HPDE6-E6E7 (cell line): ENCODE data around the gene FGGY.
"Not testable (repeated sequence)": the region's sequence is repeated elsewhere in the genome, so short reads cannot be mapped to it uniquely, and the experiment has no call there.

Source experiments
- DNase-seq: peaks from one replicate; pipeline ENCODE4 v3.0.0; 2011; ENCODE audit warnings: missing footprints; ENCODE audit errors: extremely low spot score

Gene FGGY

DNA sequence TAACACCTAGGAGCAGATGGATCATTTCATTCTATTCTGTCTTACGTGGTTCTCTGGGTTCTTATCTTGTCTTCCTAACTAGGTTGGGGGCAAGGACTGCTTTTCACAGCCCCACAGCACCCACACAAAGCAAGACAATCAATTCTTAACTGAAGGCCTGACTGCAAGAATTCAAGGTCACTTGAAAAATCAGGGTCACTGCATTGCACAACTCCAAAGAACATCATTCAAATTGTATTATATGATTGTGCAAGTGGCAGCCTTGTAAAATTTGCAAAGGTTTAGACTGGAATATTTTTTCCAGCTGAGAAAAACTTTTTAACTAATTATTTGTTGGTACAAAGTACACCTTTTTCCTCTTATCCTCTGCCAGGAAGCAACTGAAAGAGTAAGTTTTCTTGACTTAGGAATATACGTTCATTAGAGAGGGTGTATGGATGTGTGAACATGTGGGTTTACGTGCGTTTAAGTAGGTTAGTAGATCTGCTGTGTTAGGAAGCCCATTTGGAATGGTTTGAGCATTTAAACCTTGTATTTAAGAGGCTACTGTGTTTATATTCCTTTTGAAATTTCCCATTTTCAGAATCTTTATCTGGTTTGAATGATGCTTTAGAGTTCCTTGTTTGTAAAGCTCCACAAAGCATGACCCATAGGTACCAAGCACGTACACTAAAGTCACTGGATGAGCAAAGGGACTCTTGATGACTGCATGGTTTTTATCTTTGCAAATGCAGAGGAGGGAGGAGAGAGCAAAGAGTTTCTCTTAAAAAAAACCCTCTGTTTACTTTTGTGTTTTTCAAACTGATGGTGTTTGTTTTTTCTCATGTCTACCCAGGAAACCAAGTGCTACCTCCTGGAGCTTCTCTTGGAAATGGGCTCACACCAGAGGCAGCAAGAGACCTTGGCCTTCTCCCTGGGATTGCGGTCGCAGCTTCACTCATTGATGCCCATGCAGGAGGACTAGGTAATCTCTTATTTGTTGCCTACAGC is 214.9 kb downstream of the FGGY start:
- DNase-seq, result no peak

- no peak for DNase-seq
Measured at GRCh38 chr1:59512702-59513101, 215.8 kb downstream of the FGGY start.

- DNase-seq, result no peak
Measured at GRCh38 chr1:59514061-59514909, 217.4 kb downstream of the FGGY start.

DNA sequence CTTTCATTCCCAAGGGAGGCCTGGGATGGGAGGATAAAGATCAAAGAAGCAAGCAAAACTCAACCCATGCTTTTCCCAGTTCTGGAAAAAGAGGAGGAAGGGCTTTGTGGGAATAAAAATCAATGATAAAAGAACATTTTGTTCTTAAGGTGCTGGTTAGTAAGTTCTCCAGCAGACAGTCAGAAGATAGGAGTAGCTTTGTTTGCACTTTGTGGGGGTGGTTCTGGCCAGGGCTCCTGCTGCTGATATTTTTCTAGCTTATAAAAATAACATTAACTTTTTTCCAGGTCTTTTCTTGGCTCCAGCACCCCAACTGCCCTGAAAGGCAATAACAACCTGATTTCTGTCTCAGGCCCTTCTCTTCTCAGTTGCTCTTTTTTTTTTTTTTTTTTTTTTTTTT is 220.0 kb downstream of the FGGY start:
- no peak for DNase-seq

DNA sequence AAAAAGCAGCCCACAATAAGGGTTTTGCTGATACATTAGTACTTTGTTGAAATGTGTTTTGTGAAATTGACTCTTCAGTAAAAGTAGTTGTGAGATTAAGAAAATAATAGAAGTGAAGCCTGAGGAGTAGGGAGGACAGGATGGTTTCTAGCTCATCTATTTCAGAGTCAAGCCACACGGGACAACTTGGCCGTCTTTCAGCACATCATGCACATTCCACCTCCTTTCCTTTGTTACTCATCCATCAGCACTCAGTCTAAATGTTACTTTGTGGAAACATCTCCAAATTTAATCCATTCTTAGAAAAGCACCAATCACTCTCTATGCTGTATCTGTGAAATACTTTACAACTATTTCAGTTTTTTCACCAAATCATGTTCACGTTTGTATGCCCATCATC is 223.3 kb downstream of the FGGY start:
- DNase-seq, result no peak

GRCh38 chr1:59520827-59521418 is 224.0 kb downstream of the FGGY start:
- no peak for DNase-seq

DNA sequence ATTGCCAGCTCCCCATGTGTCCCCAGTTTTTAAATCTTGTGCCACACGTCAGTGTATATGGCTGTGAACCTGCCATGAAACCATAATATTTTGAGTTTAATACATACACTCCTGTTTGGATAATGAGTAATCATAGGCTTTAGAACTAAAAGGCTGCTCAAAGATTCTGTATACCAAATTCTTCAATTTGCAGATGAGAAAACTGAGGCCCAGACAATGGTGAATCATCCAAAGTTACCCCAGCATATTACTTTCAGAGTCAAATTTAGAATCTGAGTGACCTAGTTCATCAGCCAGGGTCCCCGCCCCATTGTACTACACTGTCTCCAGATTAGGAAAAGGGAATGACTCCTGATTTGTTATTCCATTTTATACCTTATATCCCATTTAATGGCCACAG is 224.6 kb downstream of the FGGY start:
- DNase-seq, result no peak

DNA sequence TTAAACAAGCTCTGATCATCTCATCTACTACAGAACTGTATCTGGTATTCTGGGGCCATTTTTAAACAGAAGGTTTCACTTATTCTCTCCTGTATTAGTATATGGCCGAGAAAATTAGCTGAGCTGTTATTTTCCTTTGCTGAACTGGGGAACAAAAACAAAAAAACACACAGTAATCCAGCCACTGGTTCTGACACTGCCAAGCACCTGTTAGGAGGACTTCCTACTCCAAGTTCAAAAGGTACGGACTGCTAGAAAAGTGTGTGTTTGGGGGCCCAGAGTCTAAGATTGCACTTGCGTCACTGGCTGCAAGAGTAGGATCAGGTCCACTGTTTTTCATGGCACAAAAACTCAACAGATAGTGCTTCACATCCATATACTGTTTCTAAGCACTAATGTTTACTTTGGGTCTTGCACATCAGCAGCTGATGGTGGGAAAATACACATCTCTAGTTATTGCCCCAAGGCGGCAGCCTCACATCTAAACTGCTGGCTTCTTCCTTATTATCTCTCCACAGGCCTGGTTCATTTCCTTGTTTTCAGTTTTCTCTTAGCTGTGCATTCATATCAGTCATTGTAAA is 226.1 kb downstream of the FGGY start:
- no peak for DNase-seq

GRCh38 chr1:59523745-59524450 is 227.0 kb downstream of the FGGY start:
- DNase-seq, result no peak

DNA sequence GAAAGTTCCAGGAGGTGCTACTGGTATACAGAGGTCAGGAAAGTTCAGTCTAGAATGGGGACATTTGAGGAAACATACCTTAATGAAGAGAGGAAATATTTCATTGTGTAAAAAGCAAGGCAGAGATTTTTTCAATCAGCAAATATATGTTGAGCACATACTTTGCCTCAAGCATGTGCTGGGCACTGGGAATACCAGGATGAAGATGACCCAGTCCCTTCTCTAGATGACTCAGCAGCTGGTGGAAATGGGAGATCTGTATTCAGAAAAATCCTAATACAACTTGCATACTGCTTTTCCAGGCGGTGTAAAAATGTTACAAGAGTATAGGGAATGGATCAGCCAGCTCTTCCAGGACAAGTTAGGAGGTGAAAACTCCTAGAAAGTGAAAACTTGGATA is 229.3 kb downstream of the FGGY start:
- DNase-seq, result no peak

- DNase-seq, result no peak
Measured at GRCh38 chr1:59528471-59528870, 231.6 kb downstream of the FGGY start.

- DNase-seq, result no peak
Measured at GRCh38 chr1:59528900-59529299, 232.0 kb downstream of the FGGY start.

- no peak for DNase-seq
Measured at GRCh38 chr1:59530119-59530518, 233.2 kb downstream of the FGGY start.

GRCh38 chr1:59532102-59532501 is 235.2 kb downstream of the FGGY start:
- DNase-seq, result no peak

- not testable (repeated sequence) for DNase-seq
Measured at GRCh38 chr1:59538476-59538875, 241.6 kb downstream of the FGGY start.

GRCh38 chr1:59539961-59540681 is 243.2 kb downstream of the FGGY start:
- DNase-seq, result no peak

DNA sequence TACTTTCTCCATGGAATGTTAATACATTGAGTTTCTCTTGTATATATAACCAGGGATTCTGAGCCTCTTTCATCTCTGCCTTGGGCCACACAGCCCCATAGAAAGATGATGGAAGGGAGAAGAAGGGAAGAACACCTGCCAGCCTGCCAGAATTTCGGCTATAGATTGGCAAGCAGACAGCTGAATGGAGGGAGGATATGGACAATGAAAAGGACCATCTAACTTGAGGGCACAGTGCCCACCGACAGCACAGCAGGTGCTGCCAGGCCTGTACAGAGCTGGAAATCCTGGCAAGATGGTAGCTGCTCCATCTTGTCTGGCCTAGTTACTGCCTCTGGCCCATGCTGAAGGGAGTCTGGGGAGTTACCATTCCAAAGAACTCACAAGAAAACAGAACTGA is 244.3 kb downstream of the FGGY start:
- no peak for DNase-seq

GRCh38 chr1:59541891-59542290 is 245.0 kb downstream of the FGGY start:
- no peak for DNase-seq

GRCh38 chr1:59543211-59543668 is 246.3 kb downstream of the FGGY start:
- DNase-seq, result no peak

DNA sequence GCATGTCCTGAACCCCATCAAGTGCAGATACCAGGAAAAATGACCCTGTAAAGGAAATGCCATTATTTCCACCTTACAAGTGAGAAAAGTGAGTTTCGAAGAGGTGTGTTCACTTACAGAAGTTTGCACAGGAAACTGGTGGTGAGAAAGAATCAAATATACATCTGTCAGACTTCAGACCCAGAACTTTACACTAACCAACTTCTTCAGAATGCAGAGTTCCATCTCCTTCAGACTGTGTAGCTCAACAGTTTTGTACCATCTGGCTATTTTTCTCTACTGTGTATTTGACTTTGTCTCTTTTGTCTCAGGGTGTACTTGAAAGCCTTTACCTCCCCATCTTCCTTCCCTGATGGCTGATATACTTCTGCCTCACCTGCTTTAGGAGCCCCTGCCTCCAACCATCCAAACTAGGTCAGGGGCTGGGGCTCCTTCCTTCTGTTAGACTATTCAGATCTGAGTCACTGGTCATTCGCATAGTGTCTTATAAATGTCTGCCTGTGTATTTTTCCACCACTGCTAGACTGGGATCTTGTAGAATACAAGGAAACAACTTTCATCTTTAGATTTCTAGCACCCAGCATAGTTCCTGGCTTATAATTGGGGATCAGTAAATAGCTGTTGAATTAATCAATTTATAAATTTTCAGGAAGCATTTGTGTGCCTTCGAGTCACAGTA is 247.9 kb downstream of the FGGY start:
- DNase-seq, result no peak
